HCT116 (cell line): Measurements from ENCODE around the gene ABHD5.

Source experiments
- ATF3 ChIP-seq: IDR thresholded peaks from 2 replicates; pipeline ENCODE4 v1.6.1; 2012
- CTCF ChIP-seq, 3 experiments: fragments of 200-600 bp in 1 of 3; sonication (generic) in 1 of 3; IDR thresholded peaks in 2 of 3; conservative IDR thresholded peaks in 1 of 3; 2 replicates each; pipeline ENCODE4 v1.5.1; 2012 to 2017; ENCODE audit warnings: low read depth in 2 of 3, low read length in 2 of 3, antibody characterized with exemption in 1 of 3, borderline replicate concordance in 1 of 3, control low read depth in 1 of 3, mild to moderate bottlenecking in 1 of 3, mixed read lengths in 1 of 3, mixed run types in 1 of 3, moderate library complexity in 1 of 3; ENCODE audit not compliant: insufficient read depth in 1 of 3
- ELF1 ChIP-seq: IDR thresholded peaks from 2 replicates; pipeline ENCODE4 v1.6.1; 2012; ENCODE audit warnings: low read depth, borderline replicate concordance
- EZH2 ChIP-seq: fragments of 200-600 bp; sonication (generic); IDR thresholded peaks from 2 replicates; pipeline ENCODE4 v1.6.1; 2017; ENCODE audit warnings: antibody characterized with exemption, mixed run types
- EZH2phosphoT487 ChIP-seq: fragments of 200-600 bp; IDR thresholded peaks from 2 replicates; pipeline ENCODE4 v1.6.1; 2018; ENCODE audit warnings: antibody characterized with exemption, borderline replicate concordance
- POLR2A ChIP-seq: IDR thresholded peaks from 2 replicates; pipeline ENCODE4 v1.7.0; 2011; ENCODE audit warnings: borderline replicate concordance; ENCODE audit not compliant: insufficient read depth, insufficient read length; ENCODE audit errors: extremely low read depth
- POLR2AphosphoS5 ChIP-seq: IDR thresholded peaks from 2 replicates; pipeline ENCODE4 v1.6.1; 2011; ENCODE audit warnings: mild to moderate bottlenecking, low read depth, low read length, moderate library complexity
- RAD21 ChIP-seq: IDR thresholded peaks from 2 replicates; pipeline ENCODE4 v1.6.1; 2012; ENCODE audit warnings: low read depth, mild to moderate bottlenecking
- REST ChIP-seq: IDR thresholded peaks from 2 replicates; pipeline ENCODE4 v1.6.1; 2012; ENCODE audit warnings: low read depth
- SRF ChIP-seq: IDR thresholded peaks from 2 replicates; pipeline ENCODE4 v1.6.1; 2012; ENCODE audit warnings: low read depth
- TCF7L2 ChIP-seq: IDR thresholded peaks from 2 replicates; pipeline ENCODE4 v1.7.0; 2011; ENCODE audit warnings: borderline replicate concordance, inconsistent platforms; ENCODE audit not compliant: insufficient read depth, insufficient read length; ENCODE audit errors: extremely low read depth
- YY1 ChIP-seq: IDR thresholded peaks from 2 replicates; pipeline ENCODE4 v1.6.1; 2011; ENCODE audit warnings: low read length, low read depth, moderate library complexity, mild to moderate bottlenecking; ENCODE audit not compliant: insufficient replicate concordance; ENCODE audit errors: extremely low read depth
- ZBTB33 ChIP-seq: IDR thresholded peaks from 2 replicates; pipeline ENCODE4 v1.6.1; 2011; ENCODE audit warnings: mild to moderate bottlenecking, low read length, moderate library complexity; ENCODE audit not compliant: insufficient replicate concordance; ENCODE audit errors: extremely low read depth

- TF ChIP-seq EZH2phosphoT487 (no peak), SRF (no peak), POLR2A (no peak), CTCF (IDR thresholded peaks at IDR 0.05 in 2 of 3, conservative IDR thresholded peaks at IDR 0.05 in 1 of 3; ENCODE audit: borderline replicate concordance in 1 of 3, insufficient read depth in 1 of 3, low read depth in 2 of 3, low read length in 2 of 3) (no peak), EZH2 (no peak), REST (no peak), RAD21 (no peak), ELF1 (no peak), YY1 (no peak), POLR2AphosphoS5 (no peak), ATF3 (no peak), TCF7L2 (no peak), ZBTB33 (no peak)
These were observed 84.1 kb downstream of the ABHD5 start for GRCh38 chr3:43774799-43775198.
